ENCODE results near the gene TRIM17.

The TRIM17 gene

DNA sequence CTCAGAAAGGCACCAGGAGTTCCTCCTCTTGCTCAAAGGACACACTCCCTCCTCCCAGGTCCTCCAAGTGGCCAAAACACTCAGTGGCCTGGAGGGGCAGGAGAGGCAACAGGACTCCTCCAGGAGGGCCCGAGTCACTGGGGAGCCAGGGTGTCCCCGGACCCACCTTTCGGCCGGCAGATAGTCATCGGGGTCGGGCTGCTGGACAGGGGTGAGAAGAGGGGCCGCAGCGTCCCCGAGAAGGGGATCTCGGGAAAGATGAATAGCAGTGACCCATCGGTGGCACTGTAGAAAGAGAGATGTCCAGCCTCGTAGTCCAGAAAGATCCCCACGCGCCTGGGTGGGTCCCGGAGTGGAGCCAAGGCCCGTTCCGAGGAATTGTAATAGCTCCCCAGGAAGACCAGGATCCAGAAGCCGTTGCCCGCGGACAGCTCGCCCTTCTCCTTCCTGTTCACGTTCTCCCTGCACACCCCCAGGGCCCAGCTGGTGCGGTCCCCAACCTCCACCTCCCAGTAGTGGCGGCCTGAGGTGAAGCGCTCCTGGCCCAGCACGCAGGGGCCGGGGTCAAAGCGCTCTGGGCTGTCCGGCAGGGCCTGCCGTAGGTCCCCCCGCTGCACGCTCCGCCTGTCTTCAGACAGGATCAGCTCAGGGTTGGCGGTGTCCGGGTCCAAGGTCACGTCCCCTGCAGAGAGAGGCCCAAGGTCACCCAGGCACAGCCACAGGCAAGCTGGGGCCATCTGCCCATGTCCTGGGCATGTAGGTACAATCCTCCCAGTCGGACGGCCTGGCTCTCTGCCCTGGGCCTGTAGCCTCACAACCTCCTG, 21.9 kb downstream of the TRIM17 start:
- Histone ChIP-seq H3K23ac (ENCODE audit: low read length in 2 of 2) (no peak overlapping the region), H3K9me3 (ENCODE audit: control insufficient read depth, low read length) (no peaks in the 10 kb centered on the region), H3K4me1 (ENCODE audit: control insufficient read depth, insufficient read depth, low read depth, low read length) (peaks cover 28% of the 10 kb centered on the region), H2AFZ (ENCODE audit: low read depth, low read length) (no peak overlapping the region), H3K27ac (ENCODE audit: low read length, poor library complexity, severe bottlenecking) (no peak overlapping the region), H3K18ac (ENCODE audit: low read depth in 1 of 2, low read length in 2 of 2) (no peak overlapping the region), H3K79me1 (replicated peaks; ENCODE audit: low read length, poor library complexity, severe bottlenecking) (peaks cover 35% of the 10 kb centered on the region), H2BK15ac (ENCODE audit: low read depth, poor library complexity, severe bottlenecking) (no peak overlapping the region), H2BK120ac (ENCODE audit: low read depth, low read length) (no peak overlapping the region), H2AK5ac (ENCODE audit: low read length, severe bottlenecking) (no peak overlapping the region), H3K36me3 (ENCODE audit: control insufficient read depth in 1 of 2, insufficient read depth in 2 of 2, low read depth in 1 of 2, low read length in 2 of 2) (peaks cover 52 to 64% of the 10 kb centered on the region in 2 experiments), H3K4me2 (ENCODE audit: low read length, poor library complexity, severe bottlenecking) (no peak overlapping the region), H3K14ac (ENCODE audit: low read length in 2 of 2) (no peak overlapping the region), H3K9ac (ENCODE audit: low read length) (no peak overlapping the region), H2BK5ac (ENCODE audit: low read depth, low read length, poor library complexity, severe bottlenecking) (no peak overlapping the region), H3K27me3 (ENCODE audit: control insufficient read depth in 1 of 2, insufficient read depth in 1 of 2, low read length in 2 of 2) (no peaks in the 10 kb centered on the region), H3K4me3 (ENCODE audit: insufficient read depth in 1 of 2, low read depth in 1 of 2, low read length in 2 of 2) (no peak overlapping the region), H3K4ac (ENCODE audit: low read depth in 1 of 2, low read length in 2 of 2) (no peak overlapping the region), H2BK12ac (ENCODE audit: low read length in 2 of 2) (no peak overlapping the region), H4K91ac (ENCODE audit: low read length) (no peak overlapping the region), H4K8ac (ENCODE audit: low read length) (no peak overlapping the region)
- no peak for DNase-seq
- WGBS: 98% methylated on average over 38 of the region's 38 CpGs

DNA sequence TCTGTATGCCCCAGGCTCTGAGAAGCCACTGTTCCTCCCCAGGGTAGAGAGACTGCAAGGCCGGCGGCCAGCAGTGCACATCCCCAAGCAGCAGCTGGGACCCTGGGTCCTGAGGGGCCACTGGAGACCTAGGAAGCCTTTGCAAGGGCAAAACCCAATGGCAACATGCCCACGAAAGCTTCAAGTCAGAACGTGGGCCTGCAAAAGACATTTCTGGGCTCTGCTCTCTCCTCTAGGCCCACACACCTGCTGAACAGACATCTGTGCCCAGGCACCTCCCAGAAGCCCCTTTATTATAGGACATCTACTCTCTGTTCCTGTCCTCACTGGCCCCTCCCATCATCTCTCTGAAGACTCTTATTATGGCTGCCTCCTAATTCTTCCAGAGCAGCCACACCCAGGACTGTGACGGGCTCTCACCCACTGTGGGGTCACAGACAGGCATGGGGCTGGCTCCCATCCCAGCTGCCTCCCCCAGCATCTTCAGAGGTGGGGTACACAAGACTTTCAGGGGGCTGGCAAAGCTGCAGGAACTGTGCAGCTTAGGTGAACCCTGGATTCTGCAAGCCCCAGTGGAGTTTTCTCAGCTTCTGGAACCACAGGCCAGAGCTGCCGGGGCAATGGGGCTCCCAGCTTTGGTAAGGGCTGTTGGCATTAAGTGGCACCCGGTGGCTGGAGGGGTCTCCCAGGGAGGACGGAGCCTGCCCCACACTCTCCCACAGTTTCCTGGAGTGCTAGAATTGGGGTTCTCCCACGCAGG, 22.7 kb downstream of the TRIM17 start:
- no peak overlapping the region for H3K4me3 ChIP-seq (ENCODE audit: insufficient read depth in 1 of 2, low read depth in 1 of 2, low read length in 2 of 2)
- no peak overlapping the region for H4K8ac ChIP-seq (ENCODE audit: low read length)
- H3K18ac ChIP-seq (ENCODE audit: low read depth in 1 of 2, low read length in 2 of 2): no peak overlapping the region
- H3K14ac ChIP-seq (ENCODE audit: low read length in 2 of 2): no peak overlapping the region
- no peak overlapping the region for H3K23ac ChIP-seq (ENCODE audit: low read length in 2 of 2)
- no peak for DNase-seq
- no peak overlapping the region for H2BK15ac ChIP-seq (ENCODE audit: low read depth, poor library complexity, severe bottlenecking)
- 94% methylated on average over 8 of the region's 9 CpGs for WGBS
- no peak overlapping the region for H2BK5ac ChIP-seq (ENCODE audit: low read depth, low read length, poor library complexity, severe bottlenecking)
- peaks cover 25% of the 10 kb centered on the region for H3K4me1 ChIP-seq (ENCODE audit: control insufficient read depth, insufficient read depth, low read depth, low read length)
- H4K91ac ChIP-seq (ENCODE audit: low read length): no peak overlapping the region
- no peaks in the 10 kb centered on the region for H3K27me3 ChIP-seq (ENCODE audit: control insufficient read depth in 1 of 2, insufficient read depth in 1 of 2, low read length in 2 of 2)
- H3K27ac ChIP-seq (ENCODE audit: low read length, poor library complexity, severe bottlenecking): peak overlapping the region; percentile 27
- no peak overlapping the region for H2BK12ac ChIP-seq (ENCODE audit: low read length in 2 of 2)
- H2AFZ ChIP-seq (ENCODE audit: low read depth, low read length): no peak overlapping the region
- H3K9me3 ChIP-seq (ENCODE audit: control insufficient read depth, low read length): no peaks in the 10 kb centered on the region
- no peak overlapping the region for H3K4me2 ChIP-seq (ENCODE audit: low read length, poor library complexity, severe bottlenecking)
- H3K79me1 ChIP-seq (replicated peaks; ENCODE audit: low read length, poor library complexity, severe bottlenecking): peaks cover 30% of the 10 kb centered on the region
- no peak overlapping the region for H2BK120ac ChIP-seq (ENCODE audit: low read depth, low read length)
- no peak overlapping the region for H3K4ac ChIP-seq (ENCODE audit: low read depth in 1 of 2, low read length in 2 of 2)
- peak overlapping the region; percentile 76 for H2AK5ac ChIP-seq (ENCODE audit: low read length, severe bottlenecking)
- peak overlapping the region; percentile 54 for H3K9ac ChIP-seq (ENCODE audit: low read length)
- peaks cover 50 to 56% of the 10 kb centered on the region in 2 experiments for H3K36me3 ChIP-seq (ENCODE audit: control insufficient read depth in 1 of 2, insufficient read depth in 2 of 2, low read depth in 1 of 2, low read length in 2 of 2)

DNA sequence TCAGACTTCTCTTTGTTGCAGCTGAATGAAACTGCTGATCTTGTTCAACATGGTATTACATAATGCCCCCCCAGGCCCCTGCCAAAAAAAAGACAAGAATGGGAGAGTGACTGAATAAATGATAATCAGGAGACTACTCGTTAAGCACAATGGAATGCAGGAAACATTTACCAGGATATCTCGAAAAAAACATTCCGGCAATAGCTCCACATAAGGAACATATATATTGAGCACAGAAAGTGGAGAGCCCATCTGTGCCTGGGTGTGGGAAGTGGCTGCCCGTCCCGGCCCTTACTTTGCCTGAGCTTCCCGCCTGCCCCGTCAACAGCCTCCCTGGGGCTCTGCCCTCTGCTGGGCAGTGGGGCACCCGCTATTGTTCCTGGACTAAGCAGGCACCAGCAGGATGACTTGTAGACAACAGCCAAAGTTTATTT, 23.4 kb downstream of the TRIM17 start:
- H2BK12ac ChIP-seq (ENCODE audit: low read length in 2 of 2): no peak overlapping the region
- DNase-seq: peak; percentile 57
- no peak overlapping the region for H3K18ac ChIP-seq (ENCODE audit: low read depth in 1 of 2, low read length in 2 of 2)
- H3K4me3 ChIP-seq (ENCODE audit: insufficient read depth in 1 of 2, low read depth in 1 of 2, low read length in 2 of 2): no peak overlapping the region
- no peak overlapping the region for H3K23ac ChIP-seq (ENCODE audit: low read length in 2 of 2)
- H4K8ac ChIP-seq (ENCODE audit: low read length): no peak overlapping the region
- H2AK5ac ChIP-seq (ENCODE audit: low read length, severe bottlenecking): no peak overlapping the region
- 56% methylated on average over 7 of the region's 8 CpGs for WGBS
- H3K27ac ChIP-seq (ENCODE audit: low read length, poor library complexity, severe bottlenecking): peak overlapping the region; percentile 27
- no peaks in the 10 kb centered on the region for H3K27me3 ChIP-seq (ENCODE audit: control insufficient read depth in 1 of 2, insufficient read depth in 1 of 2, low read length in 2 of 2)
- no peaks in the 10 kb centered on the region for H3K9me3 ChIP-seq (ENCODE audit: control insufficient read depth, low read length)
- peak overlapping the region; percentile 54 for H3K9ac ChIP-seq (ENCODE audit: low read length)
- H3K4me2 ChIP-seq (ENCODE audit: low read length, poor library complexity, severe bottlenecking): no peak overlapping the region
- H2BK15ac ChIP-seq (ENCODE audit: low read depth, poor library complexity, severe bottlenecking): no peak overlapping the region
- H3K4me1 ChIP-seq (ENCODE audit: control insufficient read depth, insufficient read depth, low read depth, low read length): peaks cover 24% of the 10 kb centered on the region
- H4K91ac ChIP-seq (ENCODE audit: low read length): no peak overlapping the region
- H3K79me1 ChIP-seq (replicated peaks; ENCODE audit: low read length, poor library complexity, severe bottlenecking): peaks cover 25% of the 10 kb centered on the region
- H2AFZ ChIP-seq (ENCODE audit: low read depth, low read length): no peak overlapping the region
- H3K14ac ChIP-seq (ENCODE audit: low read length in 2 of 2): no peak overlapping the region
- H2BK5ac ChIP-seq (ENCODE audit: low read depth, low read length, poor library complexity, severe bottlenecking): no peak overlapping the region
- H3K36me3 ChIP-seq (ENCODE audit: control insufficient read depth in 1 of 2, insufficient read depth in 2 of 2, low read depth in 1 of 2, low read length in 2 of 2): peaks cover 46 to 50% of the 10 kb centered on the region in 2 experiments
- no peak overlapping the region for H2BK120ac ChIP-seq (ENCODE audit: low read depth, low read length)
- H3K4ac ChIP-seq (ENCODE audit: low read depth in 1 of 2, low read length in 2 of 2): no peak overlapping the region

Data from mesenchymal stem cell (in vitro differentiated cells and primary cell).